Adrenal gland (tissue), 12 donors: ENCODE measurements around the gene NKAPD1. TPM values are rescaled to one million over a fixed set of nuclear protein-coding genes. Genes with fewer than 3 reads are reported as not detected.
A peak's percentile ranks its signal among the peaks of the same experiment; 100 is the strongest.

Experiments used
- DNase-seq, 7 donors: peaks; one replicate each; pipeline ENCODE4 v3.0.0-alpha.2; 2019 to 2020
- H3K27ac ChIP-seq, 5 donors: fragments of 200-600 bp; sonication (generic) in 4 of 5; 1 replicate in 3 of 5; 2 replicates in 2 of 5; pipeline versions ENCODE4 v1.5.1 to v1.8.0; 2016 to 2020; ENCODE audit warnings: mild to moderate bottlenecking in 1 of 5
- H3K27me3 ChIP-seq: fragments of 200-600 bp; 2 replicates; pipeline ENCODE4 v1.8.0; 2021
- H3K36me3 ChIP-seq, 2 donors: fragments of 200-600 bp; replicated peaks in 1 of 2; 1 replicate in 1 of 2; 2 replicates in 1 of 2; pipeline versions ENCODE4 v1.5.1 to v1.8.0; 2018 to 2022
- H3K4me1 ChIP-seq, 2 donors: fragments of 200-600 bp; replicated peaks in 1 of 2; 1 replicate in 1 of 2; 2 replicates in 1 of 2; pipeline versions ENCODE4 v1.5.1 to v1.8.0; 2018 to 2021
- H3K4me3 ChIP-seq, 4 donors: fragments of 200-600 bp; sonication (generic) in 3 of 4; one replicate each; pipeline ENCODE4 v1.5.1; 2016 to 2018
- H3K9me3 ChIP-seq, 3 donors: fragments of 200-600 bp; sonication (generic) in 1 of 3; replicated peaks in 1 of 3; 1 replicate in 2 of 3; 2 replicates in 1 of 3; pipeline versions ENCODE4 v1.5.1 to v1.8.0; 2016 to 2021
- POLR2A ChIP-seq, 2 donors: fragments of 450-650 bp; IDR thresholded peaks; one replicate each; pipeline ENCODE4 v1.6.1; 2017; ENCODE audit warnings: antibody characterized with exemption in 2 of 2, mild to moderate bottlenecking in 2 of 2, moderate library complexity in 1 of 2
- WGBS, 4 donors: extraction: QIAGEN DNeasy Blood & Tissue Kit in 2 of 4; methylation state at CpG; one replicate each; pipeline versions ENCODE4 v1.1.5 to v1.1.7; 2013 to 2017; 5-methylcytosine and 5-hydroxymethylcytosine counted together
- intact Hi-C, 2 donors: fragments of 100-400 bp; cut with DNase I; formaldehyde crosslinking; loops; one replicate each; pipeline versions ENCODE4 v1.14.1 to v1.15.0; 2022 to 2023
- polyA plus RNA-seq, 3 donors: library from polyadenylated mRNA; stranded (reverse); fragments of 200-250 nt in 2 of 3; fragments of 350-450 nt in 1 of 3; fragmentation: Illumina TruSeq in 1 of 3; extraction: RNeasy Lipid Tissue Mini Kit (QIAGEN cat#74804) in 1 of 3; gene quantifications; one replicate each; pipeline ENCODE4 v1.2.3, GENCODE V29; 2013 to 2014
- total RNA-seq, 9 donors: library from RNA; depleted of rRNA in 4 of 9; stranded (reverse); fragments of >200 nt in 4 of 9; fragments of 120-200 nt in 1 of 9; fragmentation: NEBNext Ultra II Directional in 1 of 9; extraction: Animal tissue kit (Norgen Biotek cat#: 25700) in 1 of 9; gene quantifications; one replicate each; pipeline versions ENCODE4 v1.1.0 to v1.2.4, GENCODE V29; 2013 to 2023
- TF ChIP-seq, protein P1 (sequence below), 6 experiments: fragments of 450-650 bp in 4 of 6; fragments of 200-600 bp in 2 of 6; sonication (generic) in 1 of 6; IDR thresholded peaks; 1 replicate in 5 of 6; 2 replicates in 1 of 6; pipeline versions ENCODE4 v1.5.1 to v1.8.0; 2016 to 2021; ENCODE audit warnings: antibody characterized with exemption in 6 of 6, mild to moderate bottlenecking in 2 of 6, moderate library complexity in 1 of 6
- donor health status: healthy with polysubstance abuse.
- donor health status: Bipolar disorder and iron deficiency.
- donor health status: DM: yes; HTN: yes; CAD: no.
- donor health status: DM: no; HTN: no; CAD: no.
- donor health status: DM: no; HTN: no; CAD: no.
- donor health status: DM: yes; HTN: yes; CAD: no.

The NKAPD1 gene
- total and polyA plus RNA-seq, 12 donors = 9.8 to 40.5 (median 16.5) TPM

DNA sequence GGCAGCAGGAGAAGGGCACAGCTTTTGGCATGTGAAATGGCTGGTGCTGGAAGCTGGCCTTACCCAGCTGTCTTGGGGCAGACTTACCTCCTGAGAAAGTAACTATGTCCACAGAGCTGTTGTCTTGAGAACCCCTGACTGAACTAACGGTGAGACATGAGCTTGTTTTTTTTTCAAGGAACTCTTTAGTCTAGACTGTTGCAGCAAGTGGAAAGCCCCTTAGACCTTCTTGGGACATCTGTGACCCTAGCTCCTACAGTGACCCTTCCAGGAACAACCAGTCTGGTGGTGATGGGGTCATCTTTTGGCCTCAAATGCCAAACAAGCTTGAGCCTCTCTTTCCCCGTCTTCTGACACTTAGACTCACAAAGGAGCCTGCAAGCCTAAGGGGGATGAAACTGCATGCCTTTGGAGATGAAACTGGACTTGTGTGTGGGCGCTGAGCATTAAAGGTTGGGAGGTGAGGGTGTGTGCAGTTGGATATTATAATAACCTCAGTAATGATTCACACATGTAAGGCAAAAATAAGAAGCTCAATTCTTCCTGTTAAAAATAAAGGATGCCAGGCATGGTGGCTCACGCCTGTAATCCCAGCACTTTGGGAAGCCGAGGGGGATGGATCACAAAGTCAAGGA, 48.0 kb downstream of the NKAPD1 start:
- no peaks in the 10 kb centered on the region for H3K36me3 ChIP-seq
- no peak overlapping the region for H3K4me3 ChIP-seq
- no peaks in the 10 kb centered on the region for H3K27me3 ChIP-seq
- H3K9me3 ChIP-seq = no peaks in the 10 kb centered on the region
- TF ChIP-seq, protein P1, sequence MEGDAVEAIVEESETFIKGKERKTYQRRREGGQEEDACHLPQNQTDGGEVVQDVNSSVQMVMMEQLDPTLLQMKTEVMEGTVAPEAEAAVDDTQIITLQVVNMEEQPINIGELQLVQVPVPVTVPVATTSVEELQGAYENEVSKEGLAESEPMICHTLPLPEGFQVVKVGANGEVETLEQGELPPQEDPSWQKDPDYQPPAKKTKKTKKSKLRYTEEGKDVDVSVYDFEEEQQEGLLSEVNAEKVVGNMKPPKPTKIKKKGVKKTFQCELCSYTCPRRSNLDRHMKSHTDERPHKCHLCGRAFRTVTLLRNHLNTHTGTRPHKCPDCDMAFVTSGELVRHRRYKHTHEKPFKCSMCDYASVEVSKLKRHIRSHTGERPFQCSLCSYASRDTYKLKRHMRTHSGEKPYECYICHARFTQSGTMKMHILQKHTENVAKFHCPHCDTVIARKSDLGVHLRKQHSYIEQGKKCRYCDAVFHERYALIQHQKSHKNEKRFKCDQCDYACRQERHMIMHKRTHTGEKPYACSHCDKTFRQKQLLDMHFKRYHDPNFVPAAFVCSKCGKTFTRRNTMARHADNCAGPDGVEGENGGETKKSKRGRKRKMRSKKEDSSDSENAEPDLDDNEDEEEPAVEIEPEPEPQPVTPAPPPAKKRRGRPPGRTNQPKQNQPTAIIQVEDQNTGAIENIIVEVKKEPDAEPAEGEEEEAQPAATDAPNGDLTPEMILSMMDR (IDR thresholded peaks at IDR 0.05) = no peak
- no peak for TF ChIP-seq POLR2A (IDR thresholded peaks at IDR 0.05)
- whole genome bisulfite sequencing, 4 donors = 93 to 95% (median 93%) methylated on average over 5 of the region's 5 CpGs
- intact Hi-C loops = no loop called here
- H3K4me1 ChIP-seq = no peaks in the 10 kb centered on the region
- no peak overlapping the region for H3K27ac ChIP-seq
- DNase-seq = no peak

DNA sequence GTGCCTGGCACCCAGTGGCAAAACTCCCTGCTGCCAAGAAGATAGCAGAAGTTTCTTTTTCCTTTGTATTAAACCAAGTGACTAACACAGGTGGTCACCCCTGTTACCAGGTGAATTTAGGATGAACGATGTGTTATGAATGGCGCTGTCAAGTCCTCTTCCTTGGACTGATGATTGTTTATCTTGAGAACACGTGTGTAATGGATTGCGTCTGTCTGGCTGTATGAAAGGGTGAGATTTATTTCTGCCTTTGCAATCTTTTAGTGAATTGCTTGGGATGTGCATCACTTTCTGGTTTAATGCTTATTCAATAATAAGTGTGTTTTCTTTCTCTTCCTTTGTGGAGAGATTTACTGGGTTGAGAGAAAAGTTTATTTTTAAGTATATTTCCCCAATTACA, 49.0 kb downstream of the NKAPD1 start:
- WGBS, 4 donors = 73 to 85% (median 80%) methylated on average over 4 of the region's 4 CpGs
- H3K27ac ChIP-seq = no peak overlapping the region
- H3K4me3 ChIP-seq = no peak overlapping the region
- TF ChIP-seq, protein P1 (IDR thresholded peaks at IDR 0.05) = no peak
- TF ChIP-seq POLR2A (IDR thresholded peaks at IDR 0.05) = no peak
- peaks cover 2% of the 10 kb centered on the region in 2 donors for H3K4me1 ChIP-seq
- no peaks in the 10 kb centered on the region for H3K27me3 ChIP-seq
- no peak for DNase-seq
- intact Hi-C loops = no loop called here
- H3K9me3 ChIP-seq = no peaks in the 10 kb centered on the region
- no peaks in the 10 kb centered on the region for H3K36me3 ChIP-seq

DNA sequence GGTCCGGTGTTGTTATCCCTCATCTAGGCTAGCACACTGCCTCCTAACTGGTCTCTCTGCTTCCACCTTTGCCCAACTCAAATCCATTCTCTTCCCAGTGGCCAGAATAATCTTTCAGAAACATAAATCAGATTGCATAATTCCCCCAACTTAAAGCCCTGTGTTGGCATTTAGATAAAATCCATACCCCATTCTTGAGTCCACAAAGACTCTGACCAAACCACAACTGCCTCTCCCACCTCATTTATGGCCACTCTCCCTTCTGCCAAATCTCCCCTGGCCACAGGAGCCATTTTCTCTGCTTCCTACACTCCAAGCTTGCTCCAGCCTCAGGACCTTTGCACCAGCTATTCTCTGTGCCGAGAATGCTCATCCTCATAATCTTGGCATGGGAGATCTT, 53.0 kb downstream of the NKAPD1 start:
- Histone ChIP-seq H3K9me3 (no peaks in the 10 kb centered on the region), H3K27me3 (no peaks in the 10 kb centered on the region), H3K27ac (no peak overlapping the region), H3K4me3 (no peak overlapping the region), H3K4me1 (peaks cover 8 to 18% of the 10 kb centered on the region in 2 donors), H3K36me3 (no peaks in the 10 kb centered on the region)
- 95 to 100% (median 98%) methylated on average over 2 of the region's 2 CpGs for WGBS, 4 donors
- no peak for TF ChIP-seq POLR2A (IDR thresholded peaks at IDR 0.05)
- TF ChIP-seq, protein P1 (IDR thresholded peaks at IDR 0.05) = no peak
- no peak for DNase-seq
- intact Hi-C loops = no loop called here

DNA sequence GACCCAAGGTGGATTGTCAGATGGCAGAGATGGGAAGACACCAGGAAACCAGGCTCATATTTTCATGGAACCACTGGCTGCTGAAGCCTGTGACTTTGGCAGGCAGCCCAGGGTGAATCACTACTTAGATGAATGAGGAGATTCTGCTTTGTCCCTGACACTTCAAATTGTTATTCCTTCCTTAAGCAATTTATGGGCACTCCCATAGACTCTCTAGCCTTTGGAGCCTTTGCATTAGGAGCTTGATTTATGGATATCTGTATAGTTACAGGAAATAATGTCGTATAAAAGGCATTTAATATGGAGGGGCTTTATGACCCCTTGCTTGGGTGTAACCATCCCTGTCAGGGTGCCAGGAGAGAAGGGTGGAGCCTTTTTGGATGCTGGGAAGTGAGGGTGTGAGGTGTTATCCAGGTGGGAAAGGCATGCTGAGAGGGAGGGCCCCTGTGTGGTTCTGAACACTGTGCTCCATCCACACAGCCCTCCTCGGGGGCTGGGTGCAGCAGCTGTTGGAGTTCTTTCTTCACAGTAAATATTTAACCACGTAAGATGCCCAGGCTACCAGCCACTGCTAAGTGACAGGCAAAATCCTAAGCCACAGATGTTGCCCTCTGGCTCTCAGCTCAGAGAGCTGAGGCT, 54.5 kb downstream of the NKAPD1 start:
- intact Hi-C loops = no loop called here
- WGBS, 4 donors = 40 to 44% (median 42%) methylated on average over 2 to 3 of the region's 3 CpGs
- H3K4me3 ChIP-seq = no peak overlapping the region
- DNase-seq = peak; percentile 86 to 96 (median 95)
- no peaks in the 10 kb centered on the region for H3K9me3 ChIP-seq
- peak overlapping the region in 1 of 5 donors; percentile 17 for H3K27ac ChIP-seq
- no peaks in the 10 kb centered on the region for H3K27me3 ChIP-seq
- no peak for TF ChIP-seq POLR2A (IDR thresholded peaks at IDR 0.05)
- TF ChIP-seq, protein P1 (IDR thresholded peaks at IDR 0.05) = no peak
- no peaks in the 10 kb centered on the region for H3K36me3 ChIP-seq
- peaks cover 8 to 18% of the 10 kb centered on the region in 2 donors for H3K4me1 ChIP-seq
